Parathyroid adenoma (tissue), 2 donors: ENCODE data around the gene TASOR.

Experiments
- H2AFZ ChIP-seq: fragments of 300-600 bp; sonication (generic); one replicate; pipeline ENCODE4 v1.7.0; 2017; ENCODE audit warnings: antibody characterized with exemption, mild to moderate bottlenecking
- H3K27ac ChIP-seq: fragments of 300-600 bp; sonication (generic); one replicate; pipeline ENCODE4 v1.7.0; 2017
- H3K27me3 ChIP-seq: fragments of 300-600 bp; sonication (generic); one replicate; pipeline ENCODE4 v1.7.0; 2017; ENCODE audit warnings: low read length; ENCODE audit not compliant: control insufficient read depth, insufficient read depth
- H3K36me3 ChIP-seq: fragments of 300-600 bp; sonication (generic); one replicate; pipeline ENCODE4 v1.7.0; 2017; ENCODE audit warnings: low read length; ENCODE audit not compliant: control insufficient read depth, insufficient read depth
- H3K4me1 ChIP-seq: fragments of 300-600 bp; sonication (generic); one replicate; pipeline ENCODE4 v1.7.0; 2017; ENCODE audit warnings: control low read depth
- H3K4me2 ChIP-seq: fragments of 300-600 bp; sonication (generic); one replicate; pipeline ENCODE4 v1.7.0; 2017; ENCODE audit warnings: low read length
- H3K4me3 ChIP-seq: fragments of 300-600 bp; sonication (generic); one replicate; pipeline ENCODE4 v1.7.0; 2017; ENCODE audit warnings: low read depth, low read length
- H3K79me2 ChIP-seq: fragments of 300-600 bp; sonication (generic); one replicate; pipeline ENCODE4 v1.7.0; 2017; ENCODE audit warnings: control low read depth
- H3K9ac ChIP-seq: fragments of 300-600 bp; sonication (generic); one replicate; pipeline ENCODE4 v1.7.0; 2017; ENCODE audit warnings: mild to moderate bottlenecking
- H3K9me3 ChIP-seq: fragments of 300-600 bp; sonication (generic); one replicate; pipeline ENCODE4 v1.7.0; 2017; ENCODE audit warnings: low read length; ENCODE audit not compliant: control insufficient read depth
- CTCF ChIP-seq: fragments of 300-600 bp; sonication (generic); IDR thresholded peaks from one replicate; pipeline ENCODE4 v1.7.0; 2017; ENCODE audit warnings: antibody characterized with exemption, mild to moderate bottlenecking
- donor health status: primary hyperparathyroidism.

TASOR gene

GRCh38 chr3:56673781-56674457 lies 9.1 kb downstream of the TASOR start:
- Histone ChIP-seq H3K36me3 (peaks cover 2% of the 10 kb centered on the region), H3K9ac (no peak overlapping the region), H3K9me3 (no peaks in the 10 kb centered on the region), H2AFZ (no peak overlapping the region), H3K27ac (no peak overlapping the region), H3K4me2 (no peak overlapping the region), H3K4me1 (no peaks in the 10 kb centered on the region), H3K27me3 (no peaks in the 10 kb centered on the region), H3K79me2 (peaks cover 26% of the 10 kb centered on the region), H3K4me3 (no peak overlapping the region)
- TF ChIP-seq CTCF = no peak

- Histone ChIP-seq H3K9ac (no peak overlapping the region), H3K79me2 (peaks cover 16% of the 10 kb centered on the region), H3K36me3 (peaks cover 2% of the 10 kb centered on the region), H3K4me3 (no peak overlapping the region), H2AFZ (no peak overlapping the region), H3K4me1 (no peaks in the 10 kb centered on the region), H3K4me2 (peak overlapping the region; percentile 14), H3K9me3 (no peaks in the 10 kb centered on the region), H3K27ac (no peak overlapping the region), H3K27me3 (no peaks in the 10 kb centered on the region)
- TF ChIP-seq CTCF = no peak
Measured at GRCh38 chr3:56667973-56668579, 15.0 kb downstream of the TASOR start.

GRCh38 chr3:56664823-56665222 lies 18.2 kb downstream of the TASOR start:
- TF ChIP-seq CTCF = no peak
- Histone ChIP-seq H3K27me3 (no peaks in the 10 kb centered on the region), H3K79me2 (peaks cover 16% of the 10 kb centered on the region), H3K27ac (no peak overlapping the region), H2AFZ (no peak overlapping the region), H3K4me1 (no peaks in the 10 kb centered on the region), H3K4me2 (no peak overlapping the region), H3K9me3 (no peaks in the 10 kb centered on the region), H3K4me3 (no peak overlapping the region), H3K9ac (no peak overlapping the region), H3K36me3 (no peaks in the 10 kb centered on the region)

- Histone ChIP-seq H2AFZ (no peak overlapping the region), H3K4me2 (no peak overlapping the region), H3K4me3 (no peak overlapping the region), H3K27ac (no peak overlapping the region), H3K36me3 (no peaks in the 10 kb centered on the region), H3K27me3 (no peaks in the 10 kb centered on the region), H3K4me1 (no peaks in the 10 kb centered on the region), H3K79me2 (peaks cover 20% of the 10 kb centered on the region), H3K9me3 (no peaks in the 10 kb centered on the region), H3K9ac (no peak overlapping the region)
- TF ChIP-seq CTCF = no peak
Measured at GRCh38 chr3:56655709-56656108, 27.4 kb downstream of the TASOR start.

- Histone ChIP-seq H3K36me3 (no peaks in the 10 kb centered on the region), H3K4me2 (no peak overlapping the region), H3K4me3 (no peak overlapping the region), H3K4me1 (no peaks in the 10 kb centered on the region), H2AFZ (no peak overlapping the region), H3K9me3 (no peaks in the 10 kb centered on the region), H3K27me3 (no peaks in the 10 kb centered on the region), H3K79me2 (peaks cover 14% of the 10 kb centered on the region), H3K27ac (no peak overlapping the region), H3K9ac (no peak overlapping the region)
- TF ChIP-seq CTCF = no peak
Measured at GRCh38 chr3:56654460-56654859, 28.6 kb downstream of the TASOR start.
